ENCODE data around the gene EHMT1. TPM values are rescaled to one million over a fixed set of nuclear protein-coding genes. Genes with fewer than 3 reads are reported as not detected.

Gene EHMT1
- total and polyA plus RNA-seq, 9 of the 15 experiments (the other 6 are each of a cell fraction or from before 2014, with no cell fraction given), result 2.2 to 76.0 (median 36.4) TPM

DNA sequence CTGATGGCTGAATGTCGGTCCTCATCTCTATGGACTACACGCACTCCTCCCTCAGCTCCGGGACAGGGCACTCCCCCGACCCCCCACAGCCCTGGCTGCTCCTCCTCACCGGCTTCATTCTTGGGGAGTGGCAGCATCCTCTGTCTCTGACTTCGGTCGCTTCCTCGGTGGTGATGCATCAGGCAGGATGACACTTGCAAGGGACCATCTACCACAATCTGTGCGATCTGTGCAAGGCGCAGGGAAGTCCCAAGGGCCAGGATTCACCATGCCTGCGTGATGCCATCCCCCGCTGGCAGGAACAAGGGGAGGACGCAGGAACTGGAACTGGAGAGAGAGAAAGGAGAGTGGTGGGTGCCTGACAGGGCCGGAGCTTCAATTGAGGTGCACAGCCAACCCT is 256.5 kb downstream of the EHMT1 start:
- ChIA-PET CTCF (ENCODE audit: low intra/inter-chr PET ratio) (no interaction called here), POLR2A (interaction anchor here (0.6 to 1.8 kb wide), 4 partner anchors 10 to 51 kb away, joined by 3 to 5 read pairs (median 4); no protein-coding TSS in a partner anchor)
- 5% methylated on average over 11 of the region's 14 CpGs for WGBS (ENCODE audit: insufficient coverage, low coverage, missing lambda C conversion rate)
- BruUV-seq (replicated peaks), result no TSS peak
- in situ Hi-C loops (cut with MboI) (no loop called here), intact Hi-C loops (cut with micrococcal nuclease) (no loop called here)
- H3K4me3 ChIP-seq, result no peak overlapping the region
- no peaks in the 10 kb centered on the region for H3K36me3 ChIP-seq (ENCODE audit: control insufficient read depth, insufficient read depth, low read length)
- FAIRE-seq (no peak), DNase-seq (ENCODE audit: extremely low read depth in 1 of 4, low spot score in 3 of 4) (no peak), ATAC-seq (no peak)
- H3K27ac ChIP-seq (ENCODE audit: extremely low read depth, low read depth, low read length), result no peak overlapping the region
- H3K4me2 ChIP-seq (ENCODE audit: insufficient read depth, low read length), result no peak overlapping the region
- no peaks in the 10 kb centered on the region for H3K79me2 ChIP-seq (ENCODE audit: control insufficient read depth, insufficient read depth, low read length)
- peaks cover 8 to 49% of the 10 kb centered on the region in 2 experiments; a peak in 4 of 5 replicates for H3K27me3 ChIP-seq (ENCODE audit: control insufficient read depth in 2 of 2, insufficient read depth in 2 of 2, low read length in 2 of 2)
- H3K4me1 ChIP-seq (replicated peaks in 1 of 2; ENCODE audit: control insufficient read depth in 2 of 2, insufficient read depth in 2 of 2, low read length in 2 of 2), result peaks cover 0 to 17% of the 10 kb centered on the region in 2 experiments; a peak in 3 of 5 replicates
- no peaks in the 10 kb centered on the region for H3K9me1 ChIP-seq (ENCODE audit: control insufficient read depth, insufficient read depth, low read length)
- H3K9ac ChIP-seq (ENCODE audit: insufficient read depth in 1 of 2, low read depth in 2 of 2, low read length in 2 of 2), result no peak overlapping the region
- no peak overlapping the region for H2AFZ ChIP-seq (ENCODE audit: low read depth, low read length)
- TF ChIP-seq MAX (CRISPR knock-in tag; IDR thresholded peaks at IDR 0.05), result no peak
- H4K20me1 ChIP-seq (replicated peaks; ENCODE audit: control insufficient read depth, insufficient read depth, low read length), result 0 out of 2 replicates have a peak, but pooled peaks cover 4% of the 10 kb centered on the region
- H3K9me3 ChIP-seq (replicated peaks; ENCODE audit: control insufficient read depth, insufficient read depth, low read depth, low read length), result no peaks in the 10 kb centered on the region

- no peak for DNase-seq (ENCODE audit: extremely low read depth in 1 of 4, low spot score in 3 of 4)
- Histone ChIP-seq H2AFZ (ENCODE audit: low read depth, low read length) (no peak overlapping the region), H3K4me1 (replicated peaks in 1 of 2; ENCODE audit: control insufficient read depth in 2 of 2, insufficient read depth in 2 of 2, low read length in 2 of 2) (peaks cover 0 to 17% of the 10 kb centered on the region in 2 experiments; a peak in 3 of 5 replicates), H3K4me2 (ENCODE audit: insufficient read depth, low read length) (no peak overlapping the region), H3K27ac (ENCODE audit: extremely low read depth, low read depth, low read length) (no peak overlapping the region), H3K9me1 (ENCODE audit: control insufficient read depth, insufficient read depth, low read length) (no peaks in the 10 kb centered on the region), H3K36me3 (ENCODE audit: control insufficient read depth, insufficient read depth, low read length) (no peaks in the 10 kb centered on the region), H3K27me3 (ENCODE audit: control insufficient read depth in 2 of 2, insufficient read depth in 2 of 2, low read length in 2 of 2) (peaks cover 8 to 53% of the 10 kb centered on the region in 2 experiments; a peak in 4 of 5 replicates), H3K79me2 (ENCODE audit: control insufficient read depth, insufficient read depth, low read length) (no peaks in the 10 kb centered on the region), H3K9me3 (replicated peaks; ENCODE audit: control insufficient read depth, insufficient read depth, low read depth, low read length) (no peaks in the 10 kb centered on the region), H3K4me3 (no peak overlapping the region), H4K20me1 (replicated peaks; ENCODE audit: control insufficient read depth, insufficient read depth, low read length) (0 out of 2 replicates have a peak, but pooled peaks cover 4% of the 10 kb centered on the region), H3K9ac (ENCODE audit: insufficient read depth in 1 of 2, low read depth in 2 of 2, low read length in 2 of 2) (no peak overlapping the region)
- TF ChIP-seq, protein P1, sequence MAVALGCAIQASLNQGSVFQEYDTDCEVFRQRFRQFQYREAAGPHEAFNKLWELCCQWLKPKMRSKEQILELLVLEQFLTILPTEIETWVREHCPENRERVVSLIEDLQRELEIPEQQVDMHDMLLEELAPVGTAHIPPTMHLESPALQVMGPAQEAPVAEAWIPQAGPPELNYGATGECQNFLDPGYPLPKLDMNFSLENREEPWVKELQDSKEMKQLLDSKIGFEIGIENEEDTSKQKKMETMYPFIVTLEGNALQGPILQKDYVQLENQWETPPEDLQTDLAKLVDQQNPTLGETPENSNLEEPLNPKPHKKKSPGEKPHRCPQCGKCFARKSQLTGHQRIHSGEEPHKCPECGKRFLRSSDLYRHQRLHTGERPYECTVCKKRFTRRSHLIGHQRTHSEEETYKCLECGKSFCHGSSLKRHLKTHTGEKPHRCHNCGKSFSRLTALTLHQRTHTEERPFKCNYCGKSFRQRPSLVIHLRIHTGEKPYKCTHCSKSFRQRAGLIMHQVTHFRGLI (CRISPR knock-in tag; IDR thresholded peaks at IDR 0.05), result no peak
- TF ChIP-seq MYC (IDR thresholded peaks at IDR 0.05; ENCODE audit: low read depth, low read length) (no peak), MYC (CRISPR knock-in tag; IDR thresholded peaks at IDR 0.05; ENCODE audit: borderline replicate concordance, low read depth) (no peak), ZNF764 (CRISPR knock-in tag; IDR thresholded peaks at IDR 0.05; ENCODE audit: low read depth) (no peak), THRAP3 (IDR thresholded peaks at IDR 0.05; ENCODE audit: borderline replicate concordance) (no peak), GABPB1 (CRISPR knock-in tag; IDR thresholded peaks at IDR 0.05) (no peak), RNF2 (IDR thresholded peaks at IDR 0.05) (no peak), NFE2 (IDR thresholded peaks at IDR 0.05; ENCODE audit: low read depth) (no peak), RBBP5 (IDR thresholded peaks at IDR 0.05; ENCODE audit: borderline replicate concordance, insufficient read depth, low read length, poor library complexity, severe bottlenecking) (no peak), ETV5 (CRISPR knock-in tag; IDR thresholded peaks at IDR 0.05; ENCODE audit: low read depth) (no peak), PHTF2 (CRISPR knock-in tag; IDR thresholded peaks at IDR 0.05) (no peak)
- CTCF ChIA-PET (ENCODE audit: low intra/inter-chr PET ratio), result no interaction called here
- 0% methylated on average over 9 of the region's 10 CpGs for WGBS (ENCODE audit: insufficient coverage, low coverage, missing lambda C conversion rate)
- BruUV-seq (replicated peaks), result no TSS peak
- no peak for FAIRE-seq
- ATAC-seq, result no peak
- in situ Hi-C loops (cut with MboI), result no loop called here
- POLR2A ChIA-PET, result interaction anchor here (0.6 to 1.8 kb wide), 3 partner anchors 10 to 41 kb away, joined by 3 to 5 read pairs (median 4); no protein-coding TSS in a partner anchor
- intact Hi-C loops (cut with micrococcal nuclease), result no loop called here
Measured at GRCh38 chr9:137875846-137876245, 257.0 kb downstream of the EHMT1 start.
